Brain pericyte (primary cell): ENCODE data around the gene RDH8.

Experiments used
- DNase-seq: peaks from one replicate; pipeline ENCODE4 v3.0.0-alpha.2; 2012; ENCODE audit warnings: low read depth, low spot score

Gene RDH8, protein sequence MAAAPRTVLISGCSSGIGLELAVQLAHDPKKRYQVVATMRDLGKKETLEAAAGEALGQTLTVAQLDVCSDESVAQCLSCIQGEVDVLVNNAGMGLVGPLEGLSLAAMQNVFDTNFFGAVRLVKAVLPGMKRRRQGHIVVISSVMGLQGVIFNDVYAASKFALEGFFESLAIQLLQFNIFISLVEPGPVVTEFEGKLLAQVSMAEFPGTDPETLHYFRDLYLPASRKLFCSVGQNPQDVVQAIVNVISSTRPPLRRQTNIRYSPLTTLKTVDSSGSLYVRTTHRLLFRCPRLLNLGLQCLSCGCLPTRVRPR

GRCh38 chr19:10013316-10013715, at the start of gene RDH8:
Gene RDH8 (plus strand): TSS chr19:10013483. CDS start chr19:10013498, 15 bp downstream.
- DNase-seq, result no peak

DNA sequence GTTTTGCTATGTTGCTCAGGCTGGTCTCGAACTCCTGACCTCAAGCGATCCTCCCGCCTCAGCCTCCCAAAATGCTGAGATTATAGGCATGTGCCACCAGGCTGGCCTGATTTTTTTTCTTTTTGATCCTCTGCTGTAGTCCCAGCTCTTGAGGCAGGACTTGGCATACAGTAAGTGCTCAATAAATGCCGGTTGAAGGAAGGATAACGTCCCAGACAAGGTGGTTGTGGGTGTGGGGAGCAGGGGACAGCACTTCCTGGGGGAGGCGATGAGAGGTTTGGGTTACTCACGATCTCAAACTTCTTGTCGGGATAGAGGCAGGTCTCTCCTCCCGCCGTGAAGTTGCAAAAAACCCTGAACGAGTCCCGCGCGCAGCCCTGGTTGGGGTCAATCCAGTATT, 47.3 kb upstream of the RDH8 start:
- DNase-seq, result no peak

- DNase-seq, result no peak
Measured at GRCh38 chr19:9966448-9966847, 46.8 kb upstream of the RDH8 start.

GRCh38 chr19:9967326-9967725, 46.0 kb upstream of the RDH8 start:
- no peak for DNase-seq

- DNase-seq, result no peak
Measured at GRCh38 chr19:9968820-9969687, 44.2 kb upstream of the RDH8 start.

DNA sequence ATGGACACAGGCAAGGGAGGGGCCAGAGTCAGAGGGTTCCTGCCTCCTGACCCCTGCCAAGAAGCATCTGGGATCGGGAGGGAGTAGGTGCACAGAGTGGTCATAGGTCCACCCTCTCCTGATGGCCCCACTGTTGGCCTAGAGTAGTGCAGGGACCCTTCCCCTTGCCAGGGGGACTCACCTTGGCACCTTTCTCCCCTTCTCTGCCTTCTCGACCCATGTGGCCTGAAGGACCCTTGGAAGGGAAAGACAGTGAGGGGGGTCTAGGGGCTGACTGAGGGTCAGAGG, 43.7 kb upstream of the RDH8 start:
- DNase-seq, result no peak

DNA sequence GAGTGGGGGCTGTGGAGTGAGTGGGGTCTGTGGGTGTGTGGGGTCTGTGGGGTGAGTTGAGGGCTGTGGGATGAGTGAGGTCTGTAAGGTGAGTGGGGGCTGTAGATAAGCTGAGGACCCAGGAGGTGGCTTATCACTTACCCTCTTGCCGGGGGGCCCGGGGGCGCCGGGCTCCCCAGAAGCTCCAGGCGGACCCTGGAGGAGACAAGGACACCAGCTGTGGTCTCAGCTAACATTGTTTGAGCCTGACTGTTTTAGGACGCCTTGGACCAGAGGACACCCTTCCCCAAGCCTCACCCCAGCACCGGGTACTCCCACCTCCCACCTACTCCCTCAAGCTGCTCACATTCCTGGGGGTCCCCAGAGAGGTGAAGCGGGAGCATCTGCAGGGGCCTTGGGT, 42.8 kb upstream of the RDH8 start:
- no peak for DNase-seq

DNA sequence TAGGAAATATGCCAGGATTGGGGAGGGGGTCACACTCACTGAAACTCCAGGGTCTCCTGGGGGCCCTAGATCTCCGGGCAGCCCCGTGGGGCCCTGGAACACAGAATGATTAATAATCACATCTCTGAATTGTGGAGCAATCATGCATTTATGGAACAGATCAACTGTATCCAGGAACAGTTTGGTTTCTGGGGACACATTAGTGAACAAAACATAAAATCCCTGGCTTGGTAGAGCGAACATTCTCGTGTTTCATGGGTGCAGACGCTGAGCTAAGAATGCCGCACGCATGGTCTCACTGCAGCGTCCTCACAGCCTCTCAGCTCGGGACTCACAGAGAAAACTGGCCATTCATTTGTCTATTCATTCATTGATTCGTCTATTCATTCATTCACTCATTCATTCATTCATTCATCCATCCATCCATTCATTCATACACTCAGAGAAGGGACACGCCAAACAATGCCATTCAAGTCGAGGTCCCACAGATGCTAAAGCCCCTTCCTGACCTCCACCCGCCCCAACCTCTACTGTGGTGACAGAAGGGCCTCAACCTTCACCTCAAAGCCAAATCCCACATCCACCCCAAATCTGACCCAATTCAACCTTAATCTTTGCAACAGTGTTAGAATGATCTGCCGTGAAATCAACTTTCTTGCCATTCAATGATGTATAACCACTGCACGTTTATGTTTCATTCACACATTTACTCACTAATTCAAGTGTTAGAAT, 42.0 kb upstream of the RDH8 start:
- no peak for DNase-seq

- no peak for DNase-seq
Measured at GRCh38 chr19:9972103-9972502, 41.2 kb upstream of the RDH8 start.

DNA sequence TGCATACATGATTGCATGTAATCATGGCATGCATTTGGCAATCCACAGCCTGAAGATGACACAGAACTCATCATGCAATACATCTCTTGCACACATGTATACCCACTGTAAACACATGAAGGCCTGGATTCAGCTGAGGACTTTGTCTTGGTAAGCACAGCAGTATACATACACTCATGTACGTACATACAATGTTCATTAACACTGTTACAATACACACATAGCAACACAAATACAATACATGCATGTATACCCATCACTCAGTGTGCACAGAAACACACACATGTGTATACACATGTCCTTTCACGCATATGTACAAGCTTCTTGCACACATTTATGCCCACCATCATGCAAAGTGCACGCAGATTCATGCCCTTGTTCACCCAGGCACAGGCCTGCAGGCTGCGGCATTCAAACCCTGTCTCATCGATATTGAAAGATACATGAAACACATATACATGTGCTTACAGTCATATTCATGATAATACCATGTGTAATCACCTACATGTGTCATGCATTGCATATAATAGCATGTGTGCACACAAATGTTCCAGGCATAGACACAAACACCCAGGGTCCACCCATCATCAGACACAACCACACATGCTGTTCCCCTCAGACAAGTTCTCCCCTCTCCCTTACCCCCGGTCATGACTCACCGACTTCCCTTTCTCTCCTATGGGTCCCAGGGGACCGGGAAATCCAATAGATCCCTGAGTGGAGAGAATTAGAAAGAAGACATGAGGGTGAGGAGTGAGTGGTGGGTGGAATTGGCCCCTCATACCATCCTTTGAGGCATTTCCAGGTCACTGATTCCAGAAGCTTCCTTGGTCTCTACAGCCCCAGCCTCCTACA, 31.6 kb upstream of the RDH8 start:
- no peak for DNase-seq

DNA sequence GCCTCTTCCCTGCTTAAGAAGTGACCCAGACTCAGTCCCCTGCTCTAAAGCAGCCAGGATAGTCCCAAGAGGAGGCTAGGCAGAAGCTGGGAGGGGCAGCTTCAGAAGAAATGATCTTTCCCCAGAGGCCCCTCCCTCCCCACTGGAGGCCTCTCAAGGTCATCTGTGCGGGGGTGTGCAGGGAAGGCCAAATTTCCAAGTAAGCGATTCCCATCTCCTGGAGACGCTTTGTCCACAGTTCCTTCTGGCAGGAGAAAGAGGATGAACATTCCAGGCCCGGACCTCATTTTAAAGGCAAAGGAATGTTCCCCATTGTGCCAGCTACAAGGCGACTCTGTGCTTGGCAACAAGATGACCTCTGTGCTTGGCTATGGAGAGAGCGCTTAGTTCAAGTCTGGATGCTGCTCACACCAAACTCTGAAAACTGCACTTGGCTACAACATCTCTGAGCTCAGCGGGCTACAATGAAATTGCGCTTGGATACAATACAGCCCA, 26.4 kb upstream of the RDH8 start:
- no peak for DNase-seq

DNA sequence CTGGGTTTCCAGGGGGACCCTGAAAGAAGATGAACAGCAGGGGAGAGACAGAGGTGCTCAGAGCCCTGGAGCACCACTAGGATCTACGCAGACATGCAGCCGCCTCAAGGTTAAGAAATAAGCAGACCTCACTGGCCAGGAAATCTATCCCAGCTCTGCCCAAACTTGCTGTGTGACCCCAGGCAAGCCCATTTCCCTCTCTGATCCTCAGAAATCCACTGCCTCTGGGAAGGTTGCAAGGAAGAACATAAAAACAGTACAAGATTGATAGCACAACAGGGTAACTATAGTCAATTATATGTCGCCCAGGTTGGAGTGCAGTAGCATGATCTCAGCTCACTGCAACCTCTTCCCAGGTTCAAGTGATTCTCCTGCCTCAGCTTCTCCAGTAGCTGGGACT, 23.8 kb upstream of the RDH8 start:
- DNase-seq, result no peak

GRCh38 chr19:9991425-9992191, 21.7 kb upstream of the RDH8 start:
- DNase-seq, result no peak

DNA sequence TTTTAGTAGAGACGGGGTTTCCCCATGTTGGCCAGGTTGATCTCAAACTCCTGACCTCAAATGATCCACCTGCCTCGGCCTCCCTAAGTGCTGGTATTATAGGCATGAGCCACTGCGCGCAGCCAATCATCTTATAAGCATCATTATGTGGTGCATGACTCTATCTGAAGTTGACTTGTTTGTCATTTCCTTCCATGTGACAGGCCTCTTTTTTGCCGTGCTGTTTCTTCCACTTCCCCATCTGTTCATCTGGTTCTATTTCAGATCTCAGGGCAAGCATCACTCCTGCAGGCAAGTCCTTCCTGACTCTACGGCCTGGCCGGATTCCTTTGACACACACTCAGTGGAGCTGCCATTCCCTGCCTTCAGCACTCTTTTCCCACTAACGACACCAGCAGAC, 18.2 kb upstream of the RDH8 start:
- no peak for DNase-seq

- no peak for DNase-seq
Measured at GRCh38 chr19:9995999-9996398, 17.3 kb upstream of the RDH8 start.

- DNase-seq, result no peak
Measured at GRCh38 chr19:9996541-9996940, 16.7 kb upstream of the RDH8 start.

GRCh38 chr19:10000171-10000826, 13.0 kb upstream of the RDH8 start:
- no peak for DNase-seq

DNA sequence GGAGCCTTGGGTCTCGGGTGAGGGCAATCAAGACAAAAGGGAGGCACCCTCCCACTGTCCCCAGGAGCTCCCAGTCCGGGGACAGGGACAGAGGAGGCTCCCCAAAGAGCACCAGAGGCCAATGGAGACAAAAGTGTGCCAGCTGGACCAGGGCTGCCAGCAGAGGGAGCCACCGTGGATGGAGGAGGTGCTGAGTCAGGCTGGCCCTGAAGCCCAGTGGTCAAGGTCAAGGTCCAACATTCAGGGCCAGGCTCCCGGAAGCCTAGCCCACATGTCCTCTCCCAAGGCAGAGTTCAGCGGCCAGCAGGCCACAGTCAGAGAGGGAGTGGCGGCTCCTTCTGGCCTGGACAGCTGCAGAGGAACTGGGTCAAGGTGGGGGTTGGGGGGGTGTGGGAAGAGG, 11.4 kb upstream of the RDH8 start:
- DNase-seq, result no peak

DNA sequence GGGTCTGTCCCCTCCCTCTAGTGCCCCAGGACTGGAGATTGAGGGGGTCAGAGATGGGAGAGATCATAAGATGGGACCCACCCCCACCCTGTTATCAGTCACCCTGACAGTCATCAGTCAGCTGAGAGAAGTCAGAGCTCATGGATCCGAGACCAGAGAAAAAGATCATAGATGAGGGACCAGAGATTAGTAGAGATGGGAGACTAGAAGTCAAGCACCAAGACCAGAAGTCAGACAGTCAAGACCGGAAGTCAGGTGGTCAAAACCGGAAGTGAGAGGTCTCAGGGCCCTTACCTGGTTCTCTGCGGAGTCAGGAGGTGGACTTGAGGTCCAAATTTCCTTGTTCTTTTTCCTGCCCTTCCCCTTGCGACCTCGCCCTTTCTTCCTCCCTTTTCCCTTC, 10.0 kb upstream of the RDH8 start:
- no peak for DNase-seq

DNA sequence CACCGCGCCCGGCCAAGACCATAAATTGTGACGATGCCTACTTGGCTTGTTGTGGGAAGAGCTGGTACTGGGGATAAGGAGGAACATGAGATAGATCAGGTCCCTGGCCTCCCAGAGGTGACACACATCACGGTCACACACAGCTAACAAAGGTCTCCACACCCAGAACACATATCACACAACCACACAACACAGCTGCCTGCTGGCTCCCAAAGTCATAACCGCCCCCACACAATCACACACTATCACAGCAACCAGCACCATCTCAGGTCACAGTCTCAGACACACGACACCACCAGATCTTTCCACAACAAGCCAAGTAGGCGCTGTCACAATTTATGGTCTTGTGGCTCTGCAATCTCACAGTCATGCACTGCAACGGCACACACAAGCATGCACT, 8.7 kb upstream of the RDH8 start:
- no peak for DNase-seq
